ENCODE data around the gene PLEKHG4. TPM values are rescaled to one million over a fixed set of nuclear protein-coding genes. Genes with fewer than 3 reads are reported as not detected.

Gene PLEKHG4
- polyA plus RNA-seq, 1 experiment, result 25.2 TPM

GRCh38 chr16:67280090-67281015, 1.0 kb downstream of the PLEKHG4 start:
- Histone ChIP-seq H3K36me3 (ENCODE audit: control insufficient read depth, insufficient read depth, low read length) (no peaks in the 10 kb centered on the region; the same call in 1 of the 2 replicates), H3K4me3 (ENCODE audit: low read depth, low read length) (no peak overlapping the region), H3K27me3 (ENCODE audit: control insufficient read depth, insufficient read depth, low read length) (no peaks in the 10 kb centered on the region)
- ChIA-PET CTCF (interaction anchor here (0.9 to 5.5 kb wide), 3 partner anchors 15 to 50 kb away, joined by 4 to 39 read pairs (median 4); partner anchors contain the start of gene SLC9A5), POLR2A (no interaction called here)
- no peak for TF ChIP-seq CTCF (IDR thresholded peaks at IDR 0.05; ENCODE audit: insufficient read depth, low read depth, low read length)
- no peak for DNase-seq (ENCODE audit: low read depth)

- ChIA-PET POLR2A (interaction anchor here (0.6 kb wide), 2 partner anchors 256 to 618 kb away, joined by 3 to 4 read pairs; no protein-coding TSS in a partner anchor), CTCF (interaction anchor here (0.5 to 5.5 kb wide), 7 partner anchors 13 to 171 kb away, joined by 3 to 39 read pairs (median 5); no protein-coding TSS in a partner anchor)
- no peak overlapping the region for H3K4me3 ChIP-seq (ENCODE audit: low read depth, low read length)
- no peaks in the 10 kb centered on the region for H3K27me3 ChIP-seq (ENCODE audit: control insufficient read depth, insufficient read depth, low read length)
- no peaks in the 10 kb centered on the region; the same call in none of the 2 replicates for H3K36me3 ChIP-seq (ENCODE audit: control insufficient read depth, insufficient read depth, low read length)
- no peak for TF ChIP-seq CTCF (IDR thresholded peaks at IDR 0.05; ENCODE audit: insufficient read depth, low read depth, low read length)
- no peak for DNase-seq (ENCODE audit: low read depth)
Observed at GRCh38 chr16:67281536-67282446, 2.5 kb downstream of the PLEKHG4 start.

GRCh38 chr16:67282447-67282805, 3.1 kb downstream of the PLEKHG4 start:
- no peak for TF ChIP-seq CTCF (IDR thresholded peaks at IDR 0.05; ENCODE audit: insufficient read depth, low read depth, low read length)
- Histone ChIP-seq H3K4me3 (ENCODE audit: low read depth, low read length) (no peak overlapping the region), H3K27me3 (ENCODE audit: control insufficient read depth, insufficient read depth, low read length) (no peaks in the 10 kb centered on the region), H3K36me3 (ENCODE audit: control insufficient read depth, insufficient read depth, low read length) (peaks cover 1% of the 10 kb centered on the region)
- ChIA-PET POLR2A (no interaction called here), CTCF (interaction anchor here (0.5 to 5.5 kb wide), 6 partner anchors 12 to 170 kb away, joined by 3 to 39 read pairs (median 4); no protein-coding TSS in a partner anchor)
- DNase-seq (ENCODE audit: low read depth), result no peak

- no peak for DNase-seq (ENCODE audit: low read depth)
- H3K27me3 ChIP-seq (ENCODE audit: control insufficient read depth, insufficient read depth, low read length), result no peaks in the 10 kb centered on the region
- H3K36me3 ChIP-seq (ENCODE audit: control insufficient read depth, insufficient read depth, low read length), result peaks cover 1% of the 10 kb centered on the region
- no peak for TF ChIP-seq CTCF (IDR thresholded peaks at IDR 0.05; ENCODE audit: insufficient read depth, low read depth, low read length)
- no peak overlapping the region for H3K4me3 ChIP-seq (ENCODE audit: low read depth, low read length)
- CTCF ChIA-PET, result interaction anchor here (0.9 to 5.5 kb wide), 5 partner anchors 12 to 32 kb away, joined by 4 to 39 read pairs (median 6); no protein-coding TSS in a partner anchor
- POLR2A ChIA-PET, result no interaction called here
Observed at GRCh38 chr16:67283039-67283825, 3.9 kb downstream of the PLEKHG4 start.

All from BJ (cell line).